NCI-H524 (cell line): ENCODE data around the gene MIB1.

Experiments used
- DNase-seq, 2 experiments: peaks; one replicate each; lab custom pipeline; 2025; lab: John Stamatoyannopoulos, UW

Gene MIB1

DNA sequence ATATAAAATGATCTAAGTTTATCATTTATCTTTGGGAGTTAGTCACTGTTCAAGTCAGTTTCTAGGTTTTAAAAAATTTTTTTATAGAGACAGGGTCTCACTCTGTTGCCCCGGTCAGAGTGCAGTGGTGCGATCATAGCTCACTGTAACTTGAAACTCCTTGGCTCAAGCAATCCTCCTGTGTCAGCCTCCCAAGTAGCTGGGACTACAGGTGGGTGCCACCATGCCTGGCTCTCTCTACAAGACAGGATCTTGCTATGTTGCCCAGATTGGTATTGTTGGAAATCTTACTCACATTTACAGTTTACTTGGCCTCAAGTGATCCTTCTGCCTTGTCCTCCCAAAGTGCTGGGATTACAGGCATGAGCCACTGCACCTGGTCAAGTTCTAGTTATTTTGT is 74.5 kb downstream of the MIB1 start:
- DNase-seq: no peak

DNA sequence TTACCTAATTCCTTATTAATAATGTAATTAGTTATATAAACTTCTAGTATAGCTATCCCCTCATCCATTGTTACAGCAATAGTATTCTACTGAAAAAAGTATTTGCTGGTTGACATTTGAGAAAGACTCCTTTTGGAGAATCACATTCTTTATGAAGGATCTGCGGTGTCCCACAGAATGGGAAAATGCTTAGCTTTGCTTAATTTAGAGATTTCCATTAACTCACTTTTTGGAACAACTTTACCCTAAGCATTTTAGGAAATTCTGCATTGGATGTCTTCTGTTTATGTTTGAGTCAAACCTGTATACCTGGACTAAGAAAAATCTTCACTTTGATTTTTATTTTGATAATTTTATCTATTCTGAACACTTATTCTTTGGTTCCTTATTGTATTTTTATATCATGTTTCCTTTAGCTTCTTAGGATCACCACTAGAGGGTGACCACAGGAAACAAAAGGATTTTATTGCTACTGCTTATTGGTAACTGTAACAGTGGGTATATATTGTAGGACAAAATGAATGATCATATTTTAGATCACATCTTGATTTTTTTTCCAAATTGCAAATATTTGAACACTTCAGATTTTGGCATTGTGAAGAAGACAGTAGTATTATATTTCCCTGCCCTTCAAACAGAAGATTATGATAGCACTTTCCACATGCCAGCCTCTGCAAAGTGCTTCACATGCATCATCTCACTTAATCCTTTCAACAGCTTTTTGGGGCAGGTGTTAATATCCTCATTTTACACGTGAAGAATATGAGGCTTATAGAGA is 79.6 kb downstream of the MIB1 start:
- peak; percentile 84 to 96 for DNase-seq

DNA sequence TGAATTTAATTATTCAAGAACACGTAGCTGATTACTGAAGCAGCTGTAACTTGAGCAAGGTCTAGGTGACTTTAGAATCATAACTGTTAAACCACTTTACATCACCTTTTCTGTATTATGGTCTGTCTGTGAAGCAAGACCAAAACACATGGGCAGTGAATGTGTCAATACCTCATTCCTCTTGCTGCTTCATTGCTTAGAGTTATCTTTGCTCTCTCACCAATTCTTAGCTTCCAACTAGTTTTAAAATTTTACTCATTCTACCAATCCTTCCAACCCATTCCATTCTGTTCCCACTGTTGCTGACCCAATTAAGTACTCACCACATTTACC is 80.2 kb downstream of the MIB1 start:
- DNase-seq: no peak

DNA sequence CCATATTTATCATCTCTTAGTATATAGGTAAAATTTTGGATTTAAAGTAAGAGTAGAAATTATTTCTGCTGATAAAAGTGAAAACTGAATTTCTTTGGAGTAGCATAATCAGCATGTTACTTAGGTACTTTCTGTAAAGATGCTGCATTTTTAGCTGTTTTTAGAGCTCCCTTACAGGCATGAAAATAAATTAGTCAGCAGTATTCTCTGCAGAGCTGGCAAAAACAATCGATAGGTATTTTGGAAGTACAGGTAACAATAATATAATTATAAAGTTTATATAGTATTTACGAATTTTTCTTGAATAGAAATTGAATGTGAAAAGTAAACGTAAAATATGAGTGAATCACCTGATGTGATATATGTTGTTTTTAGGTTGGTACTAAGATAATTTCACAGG is 83.3 kb downstream of the MIB1 start:
- no peak for DNase-seq

DNA sequence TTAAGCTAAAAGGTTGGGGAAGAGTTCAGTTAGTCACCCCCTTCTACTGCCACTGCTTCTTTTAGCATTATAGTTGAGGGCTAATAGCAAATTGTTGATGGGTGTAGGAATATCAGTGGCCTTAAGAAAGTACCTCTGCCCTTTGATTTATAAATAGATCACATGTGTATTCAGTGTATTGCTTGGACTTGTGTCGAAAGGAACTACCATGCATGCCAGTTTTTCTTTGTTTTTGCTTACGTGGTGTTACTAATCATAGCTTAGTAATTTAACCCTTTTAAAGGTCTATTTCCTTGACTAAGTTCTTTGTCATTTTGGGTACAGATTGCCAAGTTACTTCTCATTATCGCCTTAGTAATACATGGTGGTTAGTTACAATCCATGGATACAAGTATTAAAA is 85.6 kb downstream of the MIB1 start:
- DNase-seq: no peak

DNA sequence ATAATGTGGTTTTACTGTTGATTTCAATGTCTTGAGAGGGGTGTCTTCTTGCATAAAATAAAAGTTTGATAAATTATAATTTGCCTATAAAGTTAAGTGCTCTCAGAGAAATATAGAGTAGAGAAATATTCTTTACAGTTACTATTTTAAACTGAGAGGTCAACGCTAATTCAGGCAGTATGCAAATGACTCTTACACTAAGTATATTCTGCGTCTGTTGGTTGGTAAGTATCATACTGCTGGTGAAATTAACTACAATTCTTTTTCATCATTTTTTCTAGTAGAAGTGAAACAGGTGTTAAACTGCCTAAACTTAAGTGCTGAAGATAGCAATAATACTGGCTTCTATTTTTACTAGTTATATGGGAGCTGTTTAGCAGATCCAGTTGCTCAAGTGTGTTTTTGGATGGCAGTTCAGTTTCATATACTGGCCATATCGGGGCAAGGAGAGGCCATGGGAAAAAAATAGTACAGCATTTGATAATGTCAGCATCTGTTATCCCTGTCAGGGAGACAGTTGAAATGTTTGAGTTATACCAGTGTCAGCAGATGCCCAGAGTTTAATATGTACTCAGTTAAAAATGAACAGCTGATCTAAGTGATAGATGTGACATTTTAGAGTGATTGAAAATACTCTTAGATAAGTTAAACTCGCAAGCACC is 86.2 kb downstream of the MIB1 start:
- peak in 1 of 2 experiments; percentile 72 for DNase-seq

DNA sequence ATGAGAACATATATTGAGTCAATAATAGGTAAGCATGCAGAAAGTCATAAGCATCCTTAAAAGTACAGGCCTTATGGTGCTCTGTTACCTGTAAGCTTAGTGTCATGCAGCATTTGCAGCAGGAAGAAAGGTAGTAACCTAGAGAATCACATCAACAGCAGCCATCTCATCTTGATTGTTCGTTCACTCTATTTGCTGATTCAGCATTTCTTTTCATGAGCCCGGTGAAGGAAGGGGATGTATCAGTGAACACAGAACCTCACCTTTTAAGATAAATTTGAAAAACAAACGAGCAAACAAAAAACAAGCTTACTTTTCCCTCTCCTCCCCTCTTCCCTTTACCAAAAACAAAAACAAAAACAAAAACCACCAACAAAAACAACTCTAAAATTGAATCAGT is 89.9 kb downstream of the MIB1 start:
- DNase-seq: no peak

DNA sequence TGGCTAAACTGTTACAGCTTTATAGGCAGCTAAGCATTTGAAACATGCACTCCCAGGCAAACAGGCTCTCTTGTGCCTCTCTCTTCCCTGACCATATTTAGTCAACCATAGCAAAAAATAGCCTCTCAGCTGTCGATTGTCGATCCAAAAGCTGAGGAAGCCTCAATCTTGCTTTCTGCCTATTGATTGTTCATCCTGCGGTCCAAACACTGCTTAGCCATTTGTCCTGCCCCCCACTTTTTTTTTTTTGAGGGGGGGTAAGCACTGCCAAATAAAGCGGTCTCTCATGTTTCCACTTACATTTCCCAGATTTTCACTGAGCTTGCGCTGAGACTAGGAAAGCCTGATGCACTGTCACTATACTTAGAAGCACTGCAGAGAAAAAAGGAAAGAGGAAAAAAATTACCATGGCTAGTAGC is 90.8 kb downstream of the MIB1 start:
- no peak for DNase-seq

DNA sequence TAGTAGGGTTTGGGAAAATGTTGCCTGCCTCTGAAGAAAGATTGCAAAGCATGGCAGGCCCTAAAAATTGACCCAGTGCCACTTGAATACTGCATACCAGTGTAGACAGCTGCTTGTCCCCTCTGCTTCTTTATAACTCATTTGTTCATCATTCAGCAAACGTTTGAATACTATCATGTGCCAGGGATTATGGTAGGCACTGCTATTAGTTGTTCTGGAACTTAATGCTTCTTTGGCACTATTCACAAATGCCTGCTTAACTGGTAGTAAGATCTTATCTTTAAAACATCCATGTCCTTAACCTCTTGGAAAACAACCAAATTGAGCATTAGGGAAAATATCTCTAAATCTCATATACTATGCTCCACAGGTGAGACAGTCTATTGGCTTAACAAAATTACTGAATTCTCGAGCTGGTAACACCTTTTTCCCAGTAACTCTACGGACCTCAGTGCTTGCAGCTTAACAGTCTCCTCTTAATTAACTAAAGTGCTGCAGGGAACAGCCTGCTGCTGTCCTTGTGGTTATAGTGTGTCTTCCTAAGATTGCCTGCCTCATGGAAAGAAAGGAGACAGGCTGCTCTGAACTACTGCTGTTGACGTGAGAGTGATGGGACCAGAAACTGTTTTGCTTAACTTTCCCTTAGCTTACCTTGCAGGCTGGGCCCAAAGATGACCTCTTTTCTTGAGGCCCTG is 93.2 kb downstream of the MIB1 start:
- DNase-seq: peak; percentile 37 to 75

DNA sequence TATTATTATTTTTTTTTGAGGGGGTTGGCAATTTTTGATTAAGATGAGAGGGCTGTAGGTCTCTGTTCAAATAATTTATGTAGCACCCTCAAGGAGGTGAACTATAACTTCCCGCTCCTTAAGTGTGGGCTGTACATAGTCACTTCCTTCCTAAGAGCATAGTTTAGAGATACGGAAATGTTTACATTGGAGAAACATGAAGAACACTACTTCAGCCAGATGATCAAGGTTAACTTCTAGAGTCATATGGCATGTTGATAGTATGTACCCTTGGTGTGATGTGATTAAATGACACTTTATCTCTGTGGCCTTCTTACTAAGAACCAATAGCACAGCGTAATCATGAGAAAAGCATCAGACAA is 93.7 kb downstream of the MIB1 start:
- DNase-seq: no peak

DNA sequence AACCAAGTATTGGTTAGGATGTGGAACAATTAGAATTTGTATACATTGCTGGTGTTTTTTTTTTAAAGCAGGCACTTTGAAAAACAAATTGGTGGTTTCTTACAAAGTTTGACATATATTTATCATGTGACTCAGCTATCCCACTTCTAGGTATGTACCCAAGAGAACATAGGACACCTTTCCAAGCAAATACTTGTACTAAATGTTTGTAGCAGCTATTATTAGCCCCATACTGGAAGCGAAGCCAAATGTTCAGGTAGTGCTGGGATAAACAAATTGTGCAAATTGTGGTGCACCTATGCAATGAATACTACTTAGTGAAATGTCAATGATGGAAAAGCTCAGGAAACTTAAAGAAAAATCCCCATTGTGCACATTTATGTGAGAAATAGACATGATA is 101.0 kb downstream of the MIB1 start:
- no peak for DNase-seq

DNA sequence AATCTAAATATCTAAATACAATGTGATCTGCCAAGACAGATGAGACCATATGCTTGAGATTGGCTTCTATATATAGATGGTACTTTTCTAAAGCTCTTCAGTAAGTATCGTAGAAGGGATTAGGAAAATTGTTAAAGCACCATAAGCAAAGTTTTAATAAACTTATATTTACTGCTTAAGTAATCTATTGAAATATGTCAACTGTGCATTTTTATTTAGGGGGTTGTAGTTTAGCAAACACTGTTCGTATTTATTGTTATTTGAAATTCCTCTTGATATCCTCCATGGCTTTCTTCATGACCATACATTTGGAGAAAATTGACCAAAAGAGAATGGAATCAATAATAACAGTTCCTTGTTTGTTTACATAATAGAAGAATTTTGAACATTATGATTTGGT is 102.7 kb downstream of the MIB1 start:
- DNase-seq: no peak

DNA sequence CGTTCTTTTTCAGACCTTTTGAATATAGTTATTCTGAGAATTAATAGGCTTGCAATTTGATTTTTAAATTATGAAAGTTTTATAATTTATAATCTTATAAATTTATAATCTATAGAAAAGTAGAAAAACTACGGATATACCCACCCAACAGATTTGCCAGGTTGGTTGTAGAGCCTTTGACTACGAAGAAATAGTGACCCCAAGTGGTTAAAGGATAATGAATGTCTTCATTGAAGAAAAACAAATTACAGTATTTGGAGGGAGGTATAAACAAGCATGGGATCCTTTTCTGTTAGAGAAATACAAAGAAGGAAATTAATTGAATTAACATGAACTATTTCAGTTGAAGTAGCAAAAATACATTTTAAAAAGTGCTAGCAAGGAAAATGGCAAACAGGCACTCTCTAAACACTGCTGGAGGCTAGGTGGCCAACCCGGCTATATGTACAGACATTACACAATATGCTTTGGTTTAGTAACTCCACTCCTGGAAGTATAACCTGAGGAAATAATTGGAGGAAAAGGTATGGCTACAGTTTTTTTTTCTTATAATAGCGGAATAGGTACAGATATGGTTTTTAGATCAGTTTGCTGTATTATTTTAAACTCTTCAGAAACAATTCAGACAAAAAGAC is 110.9 kb downstream of the MIB1 start:
- DNase-seq: peak in 1 of 2 experiments; percentile 33

DNA sequence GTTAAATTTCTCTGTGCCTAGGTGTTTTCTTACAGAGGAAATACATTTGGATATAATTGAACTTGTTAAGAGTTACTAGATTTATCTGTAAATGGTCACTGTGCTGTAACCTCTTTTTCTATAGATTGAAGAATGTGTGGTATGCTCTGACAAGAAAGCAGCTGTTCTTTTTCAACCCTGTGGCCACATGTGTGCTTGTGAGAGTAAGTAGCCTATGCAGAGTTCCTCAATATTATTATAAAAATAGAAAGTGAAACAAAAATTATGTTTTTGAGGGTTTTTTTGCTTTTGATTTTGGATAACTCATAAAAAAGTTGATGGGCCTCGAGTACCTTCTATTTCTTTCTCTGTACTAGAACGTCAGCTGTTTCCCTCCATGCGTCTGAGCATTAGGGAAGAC is 112.4 kb downstream of the MIB1 start:
- DNase-seq: no peak

DNA sequence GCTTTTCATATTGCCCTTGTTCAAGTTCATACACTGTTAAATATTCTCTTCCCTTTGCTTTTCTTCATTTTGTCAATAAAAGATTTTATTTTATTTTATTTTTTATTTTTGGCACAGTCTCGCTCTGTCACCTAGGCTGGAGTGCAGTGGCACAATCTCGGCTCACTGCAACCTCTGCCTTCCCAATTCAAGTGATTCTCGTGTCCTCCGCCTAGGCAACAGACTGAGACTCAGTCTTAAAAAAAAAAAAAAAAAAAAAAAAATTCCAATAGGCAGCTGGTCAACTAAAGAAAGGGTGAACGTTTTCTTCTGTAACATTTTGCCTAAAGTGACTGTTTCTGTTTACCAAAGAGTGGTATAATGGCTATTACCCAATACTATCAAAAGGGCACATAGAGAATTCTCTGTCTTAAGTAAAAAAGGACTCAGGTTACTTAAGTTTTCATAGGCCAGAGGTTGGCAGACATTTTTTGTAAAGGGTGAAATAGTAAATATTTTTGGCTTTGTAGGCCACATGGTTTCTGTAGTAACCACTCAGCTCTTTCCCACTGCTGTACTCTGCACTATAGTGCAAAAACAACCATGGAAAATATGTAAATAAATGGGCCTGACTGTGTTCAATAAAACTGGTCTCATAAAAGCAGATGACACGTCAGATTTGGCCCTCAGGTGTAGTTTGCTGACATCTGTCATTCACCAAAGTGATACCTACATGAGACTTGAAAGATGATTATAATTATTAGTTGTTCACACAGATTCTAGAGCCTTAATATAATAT is 113.4 kb downstream of the MIB1 start:
- DNase-seq: no peak

DNA sequence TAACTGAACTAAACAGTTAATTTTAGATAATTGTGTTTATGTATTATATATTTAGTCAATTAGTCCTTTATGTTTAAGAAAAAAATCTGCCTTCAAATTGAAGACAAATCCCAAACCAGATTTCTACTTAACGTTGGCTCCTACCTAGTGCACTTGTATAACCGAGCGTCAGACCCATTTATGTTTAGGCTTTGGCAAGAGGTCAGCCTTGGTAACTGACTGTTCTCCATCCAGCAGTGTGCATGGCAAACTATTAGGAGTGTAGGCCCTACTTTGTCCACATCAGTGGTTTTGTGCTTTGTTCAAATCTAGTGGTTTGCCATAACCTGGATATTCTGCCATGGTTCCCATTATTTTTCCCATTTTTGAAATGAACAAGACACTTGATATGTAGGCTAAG is 114.8 kb downstream of the MIB1 start:
- no peak for DNase-seq

DNA sequence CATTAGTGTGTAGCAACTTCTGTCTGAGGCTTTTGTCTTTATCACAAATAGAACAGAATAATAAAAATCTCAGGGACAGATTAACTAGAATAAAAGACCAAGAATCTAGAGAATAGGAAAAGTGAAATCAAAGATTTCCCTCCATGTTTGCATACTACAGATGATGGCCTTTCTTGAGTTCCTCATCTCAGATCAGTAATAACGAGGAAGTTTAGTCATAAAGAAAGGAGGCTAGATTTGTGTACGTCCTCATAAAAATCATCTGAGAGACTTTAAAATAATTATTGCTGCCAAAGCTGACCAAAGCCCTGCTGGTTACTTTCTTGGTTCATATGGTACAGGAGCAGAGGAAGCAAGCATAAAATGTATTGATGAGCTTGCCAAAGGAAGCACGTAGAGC is 117.3 kb downstream of the MIB1 start:
- DNase-seq: no peak

DNA sequence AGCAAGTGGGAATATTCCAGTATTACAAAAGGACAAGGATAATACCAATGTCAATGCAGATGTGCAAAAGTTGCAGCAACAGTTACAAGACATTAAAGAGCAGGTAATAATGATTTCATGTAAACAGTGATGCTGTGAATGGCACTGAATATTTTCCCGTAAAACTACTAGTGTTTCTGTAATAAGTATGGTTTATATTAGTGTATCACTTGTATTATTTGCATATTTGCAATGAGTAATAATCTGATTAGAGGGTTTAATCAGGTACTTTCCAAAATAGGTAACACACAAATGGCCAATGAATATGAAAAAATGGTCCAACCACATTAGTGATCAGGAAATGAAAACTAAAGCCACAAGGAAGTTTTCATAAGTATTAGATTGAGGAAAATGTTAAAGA is 118.0 kb downstream of the MIB1 start:
- no peak for DNase-seq

DNA sequence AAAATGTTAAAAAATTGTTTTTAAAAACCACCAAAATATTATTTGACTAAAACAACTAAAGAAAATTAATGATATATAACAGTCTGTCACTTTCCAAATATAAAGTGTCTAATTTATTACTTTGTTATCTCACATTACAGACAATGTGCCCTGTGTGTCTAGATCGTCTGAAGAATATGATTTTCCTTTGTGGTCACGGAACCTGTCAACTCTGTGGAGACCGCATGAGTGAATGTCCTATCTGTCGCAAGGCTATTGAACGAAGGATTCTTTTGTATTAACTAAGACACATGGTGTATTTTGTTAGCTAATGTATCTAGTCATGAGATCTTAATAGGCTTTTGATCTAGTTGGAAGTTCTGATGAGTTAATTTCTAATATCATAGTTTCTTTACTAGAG is 123.8 kb downstream of the MIB1 start:
- DNase-seq: no peak

DNA sequence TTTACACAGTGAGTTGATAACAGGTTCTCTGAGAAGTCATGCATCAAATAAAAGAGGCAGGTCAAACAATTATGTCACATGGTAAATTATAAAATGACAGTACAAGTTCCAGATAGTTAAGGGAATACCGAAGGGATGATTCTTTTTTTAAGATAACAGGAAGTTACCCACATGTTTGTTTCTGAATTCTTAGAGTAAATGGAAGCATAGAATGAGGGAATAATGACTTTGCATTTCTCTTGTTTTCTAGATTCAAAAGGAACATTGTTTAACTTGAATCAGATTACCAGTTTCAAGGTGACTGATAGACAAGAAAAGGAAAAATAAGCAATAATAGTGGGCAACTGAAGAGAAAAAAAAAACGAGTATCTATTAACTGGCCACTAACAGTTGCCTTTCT is 124.5 kb downstream of the MIB1 start:
- no peak for DNase-seq

DNA sequence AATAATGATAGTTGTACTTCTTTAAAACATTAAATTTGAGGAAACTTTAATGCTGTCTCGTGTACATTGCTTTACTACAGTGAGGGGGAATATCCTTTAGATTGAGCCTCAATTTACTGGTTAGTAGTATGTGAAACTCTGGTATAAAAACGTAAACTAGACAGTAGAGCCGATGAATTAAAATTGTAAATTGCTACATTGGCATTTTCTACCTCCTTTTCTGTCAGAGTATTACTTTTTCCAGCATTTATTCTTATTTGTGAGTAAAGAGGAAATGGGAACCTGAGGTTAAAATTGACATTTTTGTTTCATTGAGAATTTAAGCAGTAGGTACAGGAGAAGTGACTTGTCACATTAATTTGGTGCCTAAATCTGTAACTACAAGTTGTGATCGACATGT is 128.2 kb downstream of the MIB1 start:
- no peak for DNase-seq

DNA sequence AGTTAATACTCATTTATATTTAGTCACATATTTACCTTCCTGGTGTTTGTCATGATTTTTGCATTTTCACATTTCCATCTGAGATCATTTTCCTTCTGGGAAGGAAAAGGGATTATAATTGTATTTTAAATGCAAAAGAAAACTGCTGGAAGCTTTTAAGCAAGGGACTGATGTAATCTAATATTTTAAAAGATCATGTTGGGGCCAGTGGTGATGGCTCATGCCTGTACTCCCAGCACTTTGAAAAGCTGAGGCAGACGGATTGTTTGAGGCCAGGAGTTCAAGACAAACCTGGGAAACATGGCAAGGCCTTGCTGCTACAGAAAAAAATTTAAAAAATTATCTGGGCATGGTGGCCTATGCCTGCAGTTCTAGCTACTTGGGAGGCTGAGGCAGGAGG is 149.0 kb downstream of the MIB1 start:
- DNase-seq: no peak
